ENCODE data around the gene CYTL1.
"Not testable (repeated sequence)": the region's sequence is repeated elsewhere in the genome, so short reads cannot be mapped to it uniquely, and the experiment has no call there.

Gene CYTL1, protein sequence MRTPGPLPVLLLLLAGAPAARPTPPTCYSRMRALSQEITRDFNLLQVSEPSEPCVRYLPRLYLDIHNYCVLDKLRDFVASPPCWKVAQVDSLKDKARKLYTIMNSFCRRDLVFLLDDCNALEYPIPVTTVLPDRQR
- long read RNA-seq = 0 reads

DNA sequence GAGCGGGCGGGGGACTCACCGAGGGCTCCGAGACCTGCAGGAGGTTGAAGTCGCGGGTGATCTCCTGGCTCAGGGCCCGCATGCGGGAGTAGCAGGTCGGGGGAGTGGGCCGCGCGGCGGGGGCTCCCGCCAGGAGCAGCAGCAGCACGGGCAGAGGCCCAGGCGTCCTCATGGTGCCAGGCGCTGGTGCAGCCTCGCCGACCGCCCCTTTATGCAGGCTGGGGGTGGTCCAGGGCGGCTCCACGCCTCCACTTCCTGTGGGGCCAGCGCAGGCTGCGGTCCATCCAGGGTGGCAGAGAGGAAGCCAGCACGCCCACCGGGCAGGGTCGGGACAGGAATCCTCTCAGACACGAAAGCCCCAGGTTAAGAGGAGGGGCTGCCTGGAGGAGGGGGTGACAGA lies at the start of gene CYTL1:
CYTL1 (minus strand) TSS at position 185 of the 400 bp plus-strand sequence; CDS start at position 172, 13 bp downstream.
- no peaks in the 10 kb centered on the region for H3K27me3 ChIP-seq (ENCODE audit: insufficient read depth, poor library complexity, severe bottlenecking)
- no peak within 1 kb of the TSS for H3K27ac ChIP-seq (replicated peaks)
- no peak for TF ChIP-seq POLR2AphosphoS5 (IDR thresholded peaks at IDR 0.05; ENCODE audit: low read depth)
- TF ChIP-seq, protein P1, sequence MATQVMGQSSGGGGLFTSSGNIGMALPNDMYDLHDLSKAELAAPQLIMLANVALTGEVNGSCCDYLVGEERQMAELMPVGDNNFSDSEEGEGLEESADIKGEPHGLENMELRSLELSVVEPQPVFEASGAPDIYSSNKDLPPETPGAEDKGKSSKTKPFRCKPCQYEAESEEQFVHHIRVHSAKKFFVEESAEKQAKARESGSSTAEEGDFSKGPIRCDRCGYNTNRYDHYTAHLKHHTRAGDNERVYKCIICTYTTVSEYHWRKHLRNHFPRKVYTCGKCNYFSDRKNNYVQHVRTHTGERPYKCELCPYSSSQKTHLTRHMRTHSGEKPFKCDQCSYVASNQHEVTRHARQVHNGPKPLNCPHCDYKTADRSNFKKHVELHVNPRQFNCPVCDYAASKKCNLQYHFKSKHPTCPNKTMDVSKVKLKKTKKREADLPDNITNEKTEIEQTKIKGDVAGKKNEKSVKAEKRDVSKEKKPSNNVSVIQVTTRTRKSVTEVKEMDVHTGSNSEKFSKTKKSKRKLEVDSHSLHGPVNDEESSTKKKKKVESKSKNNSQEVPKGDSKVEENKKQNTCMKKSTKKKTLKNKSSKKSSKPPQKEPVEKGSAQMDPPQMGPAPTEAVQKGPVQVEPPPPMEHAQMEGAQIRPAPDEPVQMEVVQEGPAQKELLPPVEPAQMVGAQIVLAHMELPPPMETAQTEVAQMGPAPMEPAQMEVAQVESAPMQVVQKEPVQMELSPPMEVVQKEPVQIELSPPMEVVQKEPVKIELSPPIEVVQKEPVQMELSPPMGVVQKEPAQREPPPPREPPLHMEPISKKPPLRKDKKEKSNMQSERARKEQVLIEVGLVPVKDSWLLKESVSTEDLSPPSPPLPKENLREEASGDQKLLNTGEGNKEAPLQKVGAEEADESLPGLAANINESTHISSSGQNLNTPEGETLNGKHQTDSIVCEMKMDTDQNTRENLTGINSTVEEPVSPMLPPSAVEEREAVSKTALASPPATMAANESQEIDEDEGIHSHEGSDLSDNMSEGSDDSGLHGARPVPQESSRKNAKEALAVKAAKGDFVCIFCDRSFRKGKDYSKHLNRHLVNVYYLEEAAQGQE (IDR thresholded peaks at IDR 0.05; ENCODE audit: insufficient replicate concordance, low read depth) = no peak
- no peak for TF ChIP-seq SPI1 (IDR thresholded peaks at IDR 0.05; ENCODE audit: borderline replicate concordance, low read depth)
- TF ChIP-seq GABPA (IDR thresholded peaks at IDR 0.05; ENCODE audit: low read depth) = no peak
- TF ChIP-seq, protein P2, sequence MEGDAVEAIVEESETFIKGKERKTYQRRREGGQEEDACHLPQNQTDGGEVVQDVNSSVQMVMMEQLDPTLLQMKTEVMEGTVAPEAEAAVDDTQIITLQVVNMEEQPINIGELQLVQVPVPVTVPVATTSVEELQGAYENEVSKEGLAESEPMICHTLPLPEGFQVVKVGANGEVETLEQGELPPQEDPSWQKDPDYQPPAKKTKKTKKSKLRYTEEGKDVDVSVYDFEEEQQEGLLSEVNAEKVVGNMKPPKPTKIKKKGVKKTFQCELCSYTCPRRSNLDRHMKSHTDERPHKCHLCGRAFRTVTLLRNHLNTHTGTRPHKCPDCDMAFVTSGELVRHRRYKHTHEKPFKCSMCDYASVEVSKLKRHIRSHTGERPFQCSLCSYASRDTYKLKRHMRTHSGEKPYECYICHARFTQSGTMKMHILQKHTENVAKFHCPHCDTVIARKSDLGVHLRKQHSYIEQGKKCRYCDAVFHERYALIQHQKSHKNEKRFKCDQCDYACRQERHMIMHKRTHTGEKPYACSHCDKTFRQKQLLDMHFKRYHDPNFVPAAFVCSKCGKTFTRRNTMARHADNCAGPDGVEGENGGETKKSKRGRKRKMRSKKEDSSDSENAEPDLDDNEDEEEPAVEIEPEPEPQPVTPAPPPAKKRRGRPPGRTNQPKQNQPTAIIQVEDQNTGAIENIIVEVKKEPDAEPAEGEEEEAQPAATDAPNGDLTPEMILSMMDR (IDR thresholded peaks at IDR 0.05; ENCODE audit: insufficient read depth, low read length) = no peak
- DNase-seq (ENCODE audit: low read depth in 1 of 2, low spot score in 1 of 2) = no peak
- no peak within 1 kb of the TSS for H3K4me3 ChIP-seq (replicated peaks; ENCODE audit: insufficient read depth, low read length)

DNA sequence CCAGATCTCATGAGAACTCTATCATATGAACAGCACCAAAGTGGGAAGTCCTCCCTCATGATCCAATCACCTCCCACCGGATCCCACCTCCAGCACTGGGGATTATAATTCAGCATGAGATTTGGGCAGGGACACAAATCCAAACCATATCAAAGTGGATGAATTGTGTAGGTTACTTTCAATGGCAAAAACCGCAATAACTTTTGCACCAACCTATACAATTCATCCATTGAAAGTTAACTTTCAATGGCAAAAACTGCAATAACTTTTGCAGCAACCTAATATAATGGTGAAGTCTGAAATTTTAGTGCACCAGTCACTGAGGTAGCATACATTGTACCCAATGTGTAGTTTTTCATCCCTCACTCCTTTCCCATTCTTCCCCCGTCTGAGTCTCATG lies 48.6 kb upstream of the CYTL1 start:
- DNase-seq (ENCODE audit: low read depth in 1 of 2, low spot score in 1 of 2) = no peak
- H3K4me3 ChIP-seq (replicated peaks; ENCODE audit: insufficient read depth, low read length) = no peak overlapping the region

DNA sequence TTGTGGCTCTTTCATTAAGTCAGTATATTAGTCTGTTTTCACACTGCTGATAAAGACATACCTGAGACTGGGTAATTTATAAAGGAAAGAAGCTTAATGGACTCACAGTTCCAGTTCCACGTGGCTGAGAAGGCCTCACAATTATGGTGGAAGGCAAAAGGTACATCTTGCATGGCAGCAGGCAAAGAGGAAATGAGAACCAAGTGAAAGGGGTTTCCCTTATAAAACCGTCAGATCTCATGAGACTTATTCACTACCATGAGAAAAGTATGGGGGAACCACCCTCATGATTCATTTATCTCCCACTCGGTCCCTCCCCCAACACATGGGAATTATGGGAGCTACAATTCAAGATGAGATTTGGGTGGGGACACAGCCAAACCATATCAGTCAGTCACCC lies 47.7 kb upstream of the CYTL1 start:
- H3K27me3 ChIP-seq (ENCODE audit: insufficient read depth, poor library complexity, severe bottlenecking); DNase-seq (ENCODE audit: low read depth in 1 of 2, low spot score in 1 of 2); H3K4me3 ChIP-seq (replicated peaks; ENCODE audit: insufficient read depth, low read length); H3K27ac ChIP-seq (replicated peaks): not testable (repeated sequence)

More for the DNA sequence above, 48.6 kb upstream of the CYTL1 start:
- H3K27me3 ChIP-seq (ENCODE audit: insufficient read depth, poor library complexity, severe bottlenecking) = no peaks in the 10 kb centered on the region
- no peak overlapping the region for H3K27ac ChIP-seq (replicated peaks)
- TF ChIP-seq SPI1 (IDR thresholded peaks at IDR 0.05; ENCODE audit: borderline replicate concordance, low read depth) (no peak), POLR2AphosphoS5 (IDR thresholded peaks at IDR 0.05; ENCODE audit: low read depth) (no peak), GABPA (IDR thresholded peaks at IDR 0.05; ENCODE audit: low read depth) (no peak)
- TF ChIP-seq, protein P2 (IDR thresholded peaks at IDR 0.05; ENCODE audit: insufficient read depth, low read length) = no peak
- TF ChIP-seq, protein P1 (IDR thresholded peaks at IDR 0.05; ENCODE audit: insufficient replicate concordance, low read depth) = no peak

DNA sequence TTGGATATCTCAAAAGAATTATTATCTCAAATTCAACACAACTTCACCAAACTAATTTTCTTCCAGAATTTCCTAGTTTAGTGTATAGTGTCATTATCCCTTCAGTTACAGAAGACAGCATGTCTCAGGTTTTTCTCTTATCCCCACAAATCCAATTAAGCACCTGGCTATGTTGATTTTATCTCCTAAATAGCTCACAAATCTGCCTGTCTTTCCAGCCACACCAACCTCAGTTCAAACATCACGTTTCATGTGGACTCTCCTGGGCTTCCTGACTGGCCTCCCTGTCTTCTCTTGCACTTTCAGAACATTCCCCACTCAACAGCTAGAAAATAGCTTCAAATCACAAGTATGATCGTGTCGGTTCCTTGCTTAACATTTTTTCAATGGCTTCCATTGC lies 46.8 kb upstream of the CYTL1 start:
- DNase-seq (ENCODE audit: low read depth in 1 of 2, low spot score in 1 of 2) = no peak
- no peak overlapping the region for H3K27ac ChIP-seq (replicated peaks)
- peaks cover 2% of the 10 kb centered on the region for H3K27me3 ChIP-seq (ENCODE audit: insufficient read depth, poor library complexity, severe bottlenecking)
- no peak for TF ChIP-seq SPI1 (IDR thresholded peaks at IDR 0.05; ENCODE audit: borderline replicate concordance, low read depth)
- TF ChIP-seq, protein P1 (IDR thresholded peaks at IDR 0.05; ENCODE audit: insufficient replicate concordance, low read depth) = no peak
- no peak overlapping the region for H3K4me3 ChIP-seq (replicated peaks; ENCODE audit: insufficient read depth, low read length)

Measured in HL-60 (cell line).